Tibial nerve (tissue), 4 donors: ENCODE results near the gene BAHCC1. TPM values are rescaled to one million over a fixed set of nuclear protein-coding genes. Genes with fewer than 3 reads are reported as not detected.

Experiments used
- DNase-seq, 2 donors: peaks; one replicate each; pipeline ENCODE4 v3.0.0-alpha.2; 2019; ENCODE audit warnings: low spot score in 2 of 2
- H3K27ac ChIP-seq, 4 donors: fragments of 200-600 bp; sonication (generic) in 3 of 4; one replicate each; pipeline ENCODE4 v1.5.1; 2017 to 2019; ENCODE audit warnings: mild to moderate bottlenecking in 1 of 4
- H3K27me3 ChIP-seq, 2 donors: fragments of 200-600 bp; sonication (generic) in 1 of 2; one replicate each; pipeline versions ENCODE4 v1.5.1 to v1.6.0; 2017 to 2019
- H3K36me3 ChIP-seq, 3 donors: fragments of 200-600 bp; sonication (generic); one replicate each; pipeline ENCODE4 v1.5.1; 2018 to 2019
- H3K4me1 ChIP-seq, 4 donors: fragments of 200-600 bp; sonication (generic) in 3 of 4; one replicate each; pipeline ENCODE4 v1.5.1; 2017 to 2019
- H3K4me3 ChIP-seq, 4 donors: fragments of 200-600 bp; sonication (generic) in 3 of 4; one replicate each; pipeline ENCODE4 v1.5.1; 2017 to 2019; ENCODE audit warnings: mild to moderate bottlenecking in 1 of 4, moderate library complexity in 1 of 4
- H3K9me3 ChIP-seq, 4 donors: fragments of 200-600 bp; sonication (generic) in 3 of 4; one replicate each; pipeline ENCODE4 v1.5.1; 2017 to 2019
- EP300 ChIP-seq, 2 donors: sonication (generic); formaldehyde crosslinking; IDR thresholded peaks; one replicate each; pipeline ENCODE4 v1.6.1; 2017; ENCODE audit warnings: antibody characterized with exemption in 2 of 2, mild to moderate bottlenecking in 1 of 2
- POLR2A ChIP-seq, 2 donors: fragments of 450-650 bp; IDR thresholded peaks; one replicate each; pipeline ENCODE4 v1.6.1; 2017; ENCODE audit warnings: antibody characterized with exemption in 2 of 2, mild to moderate bottlenecking in 2 of 2, moderate library complexity in 2 of 2
- WGBS, 2 donors: methylation state at CpG; one replicate each; pipeline ENCODE4 v1.1.5; 2018; 5-methylcytosine and 5-hydroxymethylcytosine counted together
- total RNA-seq, 4 donors: library from RNA; depleted of rRNA; stranded (reverse); fragments of >200 nt; gene quantifications; one replicate each; pipeline ENCODE4 v1.1.0, GENCODE V29; 2016
- TF ChIP-seq, protein P1 (sequence below), 5 experiments: fragments of 200-600 bp in 3 of 5; fragments of 450-650 bp in 2 of 5; sonication (generic) in 3 of 5; IDR thresholded peaks; one replicate each; pipeline ENCODE4 v1.5.1; 2016 to 2019; ENCODE audit warnings: antibody characterized with exemption in 5 of 5, mild to moderate bottlenecking in 3 of 5, moderate library complexity in 2 of 5

Gene BAHCC1
- total RNA-seq, 4 donors from 2014 or later, result 15.1 to 38.7 (median 27.4) TPM

DNA sequence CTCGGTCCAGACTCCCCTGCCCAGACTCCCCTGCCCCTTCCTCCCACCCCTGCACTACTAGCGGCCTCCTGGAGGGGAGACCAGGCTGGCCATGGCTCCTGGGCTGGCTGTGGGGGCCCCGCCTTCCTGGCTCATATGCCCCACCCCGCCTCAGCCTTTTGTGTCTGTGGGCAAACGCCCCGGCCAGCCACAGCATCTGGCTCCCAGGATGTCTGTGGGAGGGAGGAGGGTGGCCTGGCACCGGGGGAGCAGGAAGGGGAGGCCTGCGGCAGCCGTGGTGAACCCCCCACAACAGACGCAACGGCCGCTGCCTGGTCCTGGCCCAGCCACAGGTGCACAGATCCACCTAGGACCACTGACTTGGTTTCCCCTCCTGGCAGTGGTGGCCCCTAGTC, 32.9 kb downstream of the BAHCC1 start:
- no peak for DNase-seq
- no peak for TF ChIP-seq EP300 (IDR thresholded peaks at IDR 0.05)
- no peak for TF ChIP-seq POLR2A (IDR thresholded peaks at IDR 0.05)
- TF ChIP-seq, protein P1, sequence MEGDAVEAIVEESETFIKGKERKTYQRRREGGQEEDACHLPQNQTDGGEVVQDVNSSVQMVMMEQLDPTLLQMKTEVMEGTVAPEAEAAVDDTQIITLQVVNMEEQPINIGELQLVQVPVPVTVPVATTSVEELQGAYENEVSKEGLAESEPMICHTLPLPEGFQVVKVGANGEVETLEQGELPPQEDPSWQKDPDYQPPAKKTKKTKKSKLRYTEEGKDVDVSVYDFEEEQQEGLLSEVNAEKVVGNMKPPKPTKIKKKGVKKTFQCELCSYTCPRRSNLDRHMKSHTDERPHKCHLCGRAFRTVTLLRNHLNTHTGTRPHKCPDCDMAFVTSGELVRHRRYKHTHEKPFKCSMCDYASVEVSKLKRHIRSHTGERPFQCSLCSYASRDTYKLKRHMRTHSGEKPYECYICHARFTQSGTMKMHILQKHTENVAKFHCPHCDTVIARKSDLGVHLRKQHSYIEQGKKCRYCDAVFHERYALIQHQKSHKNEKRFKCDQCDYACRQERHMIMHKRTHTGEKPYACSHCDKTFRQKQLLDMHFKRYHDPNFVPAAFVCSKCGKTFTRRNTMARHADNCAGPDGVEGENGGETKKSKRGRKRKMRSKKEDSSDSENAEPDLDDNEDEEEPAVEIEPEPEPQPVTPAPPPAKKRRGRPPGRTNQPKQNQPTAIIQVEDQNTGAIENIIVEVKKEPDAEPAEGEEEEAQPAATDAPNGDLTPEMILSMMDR (IDR thresholded peaks at IDR 0.05), result no peak
- Histone ChIP-seq H3K9me3 (no peaks in the 10 kb centered on the region), H3K27ac (peak overlapping the region in 2 of 4 donors; percentile 16 to 78), H3K27me3 (no peaks in the 10 kb centered on the region), H3K4me3 (no peak overlapping the region), H3K4me1 (peaks cover 8 to 61% (median 46%) of the 10 kb centered on the region in 4 donors), H3K36me3 (no peaks in the 10 kb centered on the region)
- 7 to 49% methylated on average over 6 to 11 of the region's 12 CpGs for WGBS, 2 donors

DNA sequence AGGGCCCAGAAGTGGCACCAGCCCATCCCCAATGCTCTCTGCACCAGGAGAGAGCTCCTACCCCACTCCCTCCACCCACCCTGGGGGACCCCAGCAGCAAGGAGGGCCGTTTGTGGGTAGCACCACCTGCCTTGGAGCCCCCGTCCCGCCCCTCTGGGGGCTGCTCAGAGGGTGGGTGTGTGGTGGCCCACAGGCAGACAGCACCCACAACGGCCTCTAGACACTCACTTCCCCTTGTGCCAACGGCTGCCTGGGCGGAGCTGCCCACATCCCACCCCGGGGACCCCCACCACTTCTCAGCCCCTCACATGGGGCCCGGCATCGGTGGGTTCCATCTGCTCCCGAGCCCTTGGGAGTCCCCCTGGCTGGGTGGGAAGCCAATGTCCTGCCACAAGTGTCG, 33.3 kb downstream of the BAHCC1 start:
- Histone ChIP-seq H3K27me3 (no peaks in the 10 kb centered on the region), H3K27ac (peak overlapping the region in 2 of 4 donors; percentile 78 to 82), H3K36me3 (no peaks in the 10 kb centered on the region), H3K4me1 (peaks cover 8 to 61% (median 42%) of the 10 kb centered on the region in 4 donors), H3K9me3 (no peaks in the 10 kb centered on the region), H3K4me3 (no peak overlapping the region)
- WGBS, 2 donors, result 59 to 70% methylated on average over 6 to 9 of the region's 11 CpGs
- DNase-seq, result no peak
- TF ChIP-seq POLR2A (IDR thresholded peaks at IDR 0.05) (no peak), EP300 (IDR thresholded peaks at IDR 0.05) (no peak)
- TF ChIP-seq, protein P1 (IDR thresholded peaks at IDR 0.05), result no peak

DNA sequence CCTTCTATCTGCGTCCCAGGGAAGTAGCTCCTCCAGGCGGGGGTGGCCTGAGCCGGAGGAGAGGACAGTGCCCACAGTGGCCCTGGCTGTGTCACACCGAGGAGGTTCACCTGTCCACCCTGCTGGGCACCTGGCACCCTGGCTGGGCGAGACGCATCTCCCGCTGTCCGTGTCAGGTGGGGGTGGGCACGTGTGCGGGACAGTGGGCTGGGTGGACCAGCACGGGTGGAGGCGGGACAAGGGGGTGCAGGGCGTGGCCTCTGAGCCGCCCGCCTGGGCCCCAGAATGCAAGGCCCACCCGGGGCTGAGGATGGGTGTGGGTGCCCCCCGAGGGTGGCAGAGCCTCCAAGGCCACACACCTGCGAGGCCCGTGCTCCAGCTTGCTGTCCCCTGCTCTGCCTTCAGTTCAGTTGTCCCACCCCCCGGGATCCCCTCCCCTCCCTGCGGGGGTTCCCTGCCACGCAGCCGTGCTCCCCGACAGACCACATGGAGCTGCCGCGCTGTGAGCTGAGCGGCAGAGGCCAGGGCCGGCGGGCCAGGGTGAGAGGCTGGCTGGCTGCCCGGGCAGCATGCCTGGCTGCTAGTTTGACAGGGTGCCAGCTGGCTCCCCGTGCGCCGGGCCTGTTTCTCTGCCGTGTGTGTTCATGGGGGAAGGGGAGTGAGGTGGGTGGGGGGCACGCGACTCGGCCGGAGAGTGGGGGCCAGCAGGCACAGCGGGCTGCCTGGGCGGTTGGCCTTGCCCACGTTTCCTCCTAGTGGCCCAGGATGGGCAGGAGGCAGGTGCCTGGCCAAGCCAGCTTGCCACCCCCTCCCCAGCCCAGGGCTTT, 33.9 kb downstream of the BAHCC1 start:
- no peaks in the 10 kb centered on the region for H3K36me3 ChIP-seq
- 20 to 24% methylated on average over 4 to 23 of the region's 41 CpGs for WGBS, 2 donors
- TF ChIP-seq POLR2A (IDR thresholded peaks at IDR 0.05) (no peak), EP300 (IDR thresholded peaks at IDR 0.05) (peak in 1 of 2 donors; percentile 80)
- peak overlapping the region in 2 of 4 donors; percentile 10 to 14 for H3K4me3 ChIP-seq
- no peaks in the 10 kb centered on the region for H3K9me3 ChIP-seq
- no peaks in the 10 kb centered on the region for H3K27me3 ChIP-seq
- peak; percentile 79 to 82 for DNase-seq
- peaks cover 8 to 61% (median 40%) of the 10 kb centered on the region in 4 donors for H3K4me1 ChIP-seq
- peak overlapping the region; percentile 21 to 82 (median 64) for H3K27ac ChIP-seq

DNA sequence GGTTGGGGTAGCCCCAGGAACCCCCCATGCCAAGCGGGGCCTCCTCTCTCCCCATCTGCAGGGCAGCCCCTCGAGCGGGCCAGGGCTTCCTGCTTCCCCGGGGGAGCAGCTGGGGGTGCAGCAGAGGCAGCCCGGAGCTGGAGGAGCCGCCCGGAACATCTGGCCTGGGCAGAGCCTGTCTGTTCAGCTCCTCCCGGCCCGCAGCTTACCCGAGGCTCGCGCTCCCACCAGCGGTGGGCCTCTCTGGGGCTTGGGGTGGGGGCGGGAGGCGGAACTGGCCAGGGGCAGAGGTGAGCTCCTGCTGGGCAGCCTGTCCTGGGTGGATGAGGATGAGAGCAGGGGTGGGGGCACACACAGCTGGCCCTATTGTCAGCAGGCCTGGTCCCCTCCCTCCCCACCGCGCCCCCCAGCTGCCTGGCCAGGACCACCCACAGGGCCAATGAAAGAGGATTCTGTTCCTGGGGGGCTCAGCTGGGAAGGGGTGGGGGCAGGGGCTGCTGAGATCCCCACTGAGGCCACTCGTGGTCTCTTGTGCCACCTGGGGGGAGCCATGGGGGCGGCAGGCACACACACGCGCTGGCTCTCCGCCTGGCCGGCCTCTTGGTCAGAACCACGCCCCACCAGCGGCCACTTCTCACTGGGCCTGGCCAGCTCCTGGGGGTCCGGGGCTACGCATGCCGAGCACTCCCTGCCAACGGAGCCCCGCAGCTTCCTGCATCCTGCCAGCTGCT, 34.7 kb downstream of the BAHCC1 start:
- H3K4me3 ChIP-seq, result peak overlapping the region in 2 of 4 donors; percentile 10 to 14
- no peaks in the 10 kb centered on the region for H3K36me3 ChIP-seq
- H3K27me3 ChIP-seq, result no peaks in the 10 kb centered on the region
- WGBS, 2 donors, result 5 to 18% methylated on average over 13 to 23 of the region's 30 CpGs
- H3K4me1 ChIP-seq, result peaks cover 8 to 68% (median 46%) of the 10 kb centered on the region in 4 donors
- no peaks in the 10 kb centered on the region for H3K9me3 ChIP-seq
- TF ChIP-seq, protein P1 (IDR thresholded peaks at IDR 0.05), result peak in 3 of 5 experiments; percentile 12 to 26 (median 20)
- TF ChIP-seq POLR2A (IDR thresholded peaks at IDR 0.05) (no peak), EP300 (IDR thresholded peaks at IDR 0.05) (no peak)
- no peak for DNase-seq
- peak overlapping the region; percentile 21 to 82 (median 64) for H3K27ac ChIP-seq

DNA sequence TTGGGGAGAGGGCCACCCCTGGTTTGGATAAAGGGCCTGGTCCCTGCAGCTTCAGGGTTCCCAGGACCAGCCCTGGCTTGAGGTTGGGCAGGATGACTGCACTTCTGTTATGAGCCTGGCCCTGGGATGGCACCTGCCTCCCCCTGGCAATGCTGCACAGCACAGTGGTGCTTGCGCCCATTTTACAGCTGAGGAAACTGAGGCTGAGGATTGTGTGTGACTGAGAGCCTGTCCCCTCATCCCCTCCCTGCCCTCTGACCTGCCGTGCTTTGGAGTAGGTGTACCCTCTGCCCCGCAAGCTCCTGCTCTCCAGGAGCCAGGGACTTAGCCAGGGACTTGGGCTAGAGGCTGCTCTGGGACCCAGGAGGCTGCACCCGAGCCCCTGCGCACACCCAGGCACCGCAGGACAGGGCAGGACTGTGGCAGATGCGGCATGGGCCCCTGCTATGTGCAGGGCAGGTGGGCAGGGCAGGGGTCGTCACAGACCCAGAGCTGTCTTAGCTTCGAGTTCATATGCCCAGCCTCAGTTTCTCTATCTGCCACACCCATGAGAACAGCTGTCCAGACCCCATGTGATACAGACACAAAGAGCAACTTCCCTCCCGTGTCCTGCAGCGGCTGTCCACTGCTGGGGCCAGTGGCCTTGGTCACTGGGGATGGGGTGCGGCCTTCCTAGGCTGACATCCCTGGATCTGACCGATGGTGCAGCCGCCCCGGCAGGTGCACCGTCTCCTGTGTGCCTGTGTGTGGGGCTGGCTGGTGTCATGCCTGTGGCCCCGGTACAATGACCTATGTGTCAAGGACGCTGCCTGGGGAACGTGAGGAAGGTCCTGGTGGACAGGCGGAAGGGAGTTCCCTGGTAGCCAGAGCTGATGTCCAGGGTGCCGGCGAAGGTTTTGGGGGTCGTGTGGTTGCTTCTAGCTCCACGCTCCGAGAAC, 36.6 kb downstream of the BAHCC1 start:
- H3K4me1 ChIP-seq, result peaks cover 13 to 83% (median 64%) of the 10 kb centered on the region in 4 donors
- H3K27me3 ChIP-seq, result no peaks in the 10 kb centered on the region
- peak overlapping the region in 1 of 4 donors; percentile 5 for H3K27ac ChIP-seq
- TF ChIP-seq POLR2A (IDR thresholded peaks at IDR 0.05), result no peak
- TF ChIP-seq, protein P1 (IDR thresholded peaks at IDR 0.05), result no peak
- TF ChIP-seq EP300 (IDR thresholded peaks at IDR 0.05), result no peak
- H3K4me3 ChIP-seq, result no peak overlapping the region
- no peaks in the 10 kb centered on the region for H3K36me3 ChIP-seq
- no peak for DNase-seq
- WGBS, 2 donors, result 85 to 92% methylated on average over 20 to 24 of the region's 25 CpGs
- H3K9me3 ChIP-seq, result no peaks in the 10 kb centered on the region
